ENCODE measurements around the gene SYN1.
"Not testable (repeated sequence)": the region's sequence is repeated elsewhere in the genome, so short reads cannot be mapped to it uniquely, and the experiment has no call there.

The SYN1 gene

DNA sequence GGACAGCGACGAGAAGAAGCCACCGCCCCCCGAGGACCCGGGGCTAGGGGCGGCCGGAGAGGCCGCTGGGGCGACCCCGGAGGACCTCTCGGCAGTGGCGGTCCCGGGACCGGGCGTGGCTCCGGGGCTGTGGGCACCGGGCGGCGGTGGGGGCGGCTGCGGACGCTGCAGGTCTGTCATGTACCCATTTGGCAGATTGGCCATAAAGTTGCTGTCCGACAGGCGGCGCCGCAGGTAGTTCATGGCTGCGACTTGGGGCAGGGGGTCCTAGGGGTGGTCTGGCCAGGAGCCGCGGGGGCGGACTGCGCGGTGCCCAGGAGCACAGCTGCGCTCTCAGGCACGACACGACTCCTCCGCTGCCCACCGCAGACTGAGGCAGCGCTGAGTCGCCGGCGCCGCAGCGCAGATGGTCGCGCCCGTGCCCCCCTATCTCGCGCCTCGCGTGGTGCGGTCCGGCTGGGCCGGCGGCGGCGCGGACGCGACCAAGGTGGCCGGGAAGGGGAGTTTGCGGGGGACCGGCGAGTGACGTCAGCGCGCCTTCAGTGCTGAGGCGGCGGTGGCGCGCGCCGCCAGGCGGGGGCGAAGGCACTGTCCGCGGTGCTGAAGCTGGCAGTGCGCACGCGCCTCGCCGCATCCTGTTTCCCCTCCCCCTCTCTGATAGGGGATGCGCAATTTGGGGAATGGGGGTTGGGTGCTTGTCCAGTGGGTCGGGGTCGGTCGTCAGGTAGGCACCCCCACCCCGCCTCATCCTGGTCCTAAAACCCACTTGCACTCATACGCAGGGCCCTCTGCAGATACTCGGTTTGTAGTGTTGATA, at the start of gene SYN1:
SYN1 (minus strand) TSS at position 372 of the 817 bp plus-strand sequence; CDS start at position 243, 129 bp downstream.
- peak in 53 of 56 donors; percentile 4 to 84 (median 51) for DNase-seq

DNA sequence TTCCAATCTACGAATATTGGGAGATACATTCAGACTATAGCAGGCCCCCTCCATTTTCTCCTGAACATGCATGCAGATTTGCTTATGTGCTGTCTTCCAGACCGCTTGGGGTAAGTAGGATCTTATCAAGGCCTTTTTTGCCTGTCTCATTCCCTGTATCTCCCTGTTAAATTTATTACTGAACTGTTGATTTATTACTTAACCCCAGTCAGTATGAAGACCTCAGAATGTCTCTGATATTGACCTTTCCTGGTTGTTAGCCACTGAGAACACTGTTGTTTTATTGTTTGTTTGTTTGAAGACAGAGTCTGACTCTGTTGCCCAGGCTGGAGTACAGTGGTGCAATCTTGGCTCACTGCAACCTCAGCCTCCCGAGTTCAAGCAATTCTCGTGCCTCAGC, 46.1 kb upstream of the SYN1 start:
- DNase-seq, result not testable (repeated sequence)

- DNase-seq, result no peak
These were observed 45.1 kb upstream of the SYN1 start for GRCh38 chrX:47664737-47665136.

DNA sequence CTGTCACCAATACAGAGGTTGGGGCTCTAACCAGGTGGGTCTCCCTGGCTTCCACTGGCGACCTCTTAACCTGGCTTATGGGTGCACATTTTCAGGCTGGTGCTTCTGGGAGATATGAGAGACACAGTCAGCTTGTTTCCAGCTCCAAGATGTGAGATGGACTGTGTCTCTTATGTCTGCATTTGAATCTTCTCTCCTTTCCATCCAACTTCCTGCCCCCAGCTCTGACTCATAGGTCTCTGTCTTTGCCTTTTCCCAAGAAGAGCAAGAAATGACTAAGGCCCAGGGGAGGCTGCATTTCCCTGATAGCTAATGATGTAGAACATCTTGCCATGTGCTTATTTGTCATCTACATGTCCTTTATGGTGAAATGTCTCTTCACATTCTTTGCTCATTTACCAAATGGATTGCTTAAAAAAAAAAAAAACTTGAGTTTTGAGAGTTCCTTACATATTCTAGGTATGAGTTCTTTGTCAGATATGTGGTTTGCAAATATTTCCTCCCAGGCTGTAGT, 42.5 kb upstream of the SYN1 start:
- DNase-seq, result peak in 8 of 56 donors; percentile 0 to 32 (median 4)

DNA sequence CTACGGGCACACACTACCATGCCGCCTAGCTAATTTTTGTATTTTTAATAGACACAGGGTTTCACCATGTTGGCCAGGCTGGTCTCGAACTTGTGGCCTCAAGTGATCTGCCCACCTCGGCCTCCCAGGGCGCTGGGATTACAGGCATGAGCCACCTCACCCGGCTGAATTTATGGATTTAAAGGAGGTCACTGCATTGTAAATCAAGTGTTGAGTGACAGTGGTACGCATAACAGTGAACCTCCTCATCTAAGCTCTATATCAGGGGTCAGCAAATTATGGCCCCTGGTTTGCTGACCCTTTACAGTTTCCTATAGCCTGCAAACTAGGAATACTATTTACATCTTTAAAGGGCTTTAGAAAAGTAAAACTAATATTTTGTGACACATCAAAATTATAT, 41.9 kb upstream of the SYN1 start:
- no peak for DNase-seq

DNA sequence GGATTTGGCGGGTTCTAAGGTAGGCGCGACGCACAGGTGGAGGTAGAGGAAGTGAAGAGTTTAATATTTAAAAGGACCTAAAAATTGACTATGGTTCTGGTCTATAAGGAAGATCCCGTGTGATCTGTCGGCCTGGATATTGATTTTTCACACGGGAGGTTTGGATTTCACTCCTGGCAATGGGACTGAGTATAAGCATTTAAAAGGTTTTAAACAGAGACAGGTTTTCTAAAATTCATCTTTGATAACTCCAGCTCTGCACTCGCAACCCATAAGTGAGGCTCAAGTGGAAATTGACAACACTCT, 39.7 kb upstream of the SYN1 start:
- no peak for DNase-seq

GRCh38 chrX:47658684-47659420, 39.2 kb upstream of the SYN1 start, which contains the start of gene UXT:
TSS of gene UXT (minus strand) at chrX:47659180. CDS start at chrX:47658927, 253 bp downstream.
- DNase-seq, result peak; percentile 37 to 93 (median 82)

GRCh38 chrX:47658301-47658683, 38.6 kb upstream of the SYN1 start:
- DNase-seq, result no peak

DNA sequence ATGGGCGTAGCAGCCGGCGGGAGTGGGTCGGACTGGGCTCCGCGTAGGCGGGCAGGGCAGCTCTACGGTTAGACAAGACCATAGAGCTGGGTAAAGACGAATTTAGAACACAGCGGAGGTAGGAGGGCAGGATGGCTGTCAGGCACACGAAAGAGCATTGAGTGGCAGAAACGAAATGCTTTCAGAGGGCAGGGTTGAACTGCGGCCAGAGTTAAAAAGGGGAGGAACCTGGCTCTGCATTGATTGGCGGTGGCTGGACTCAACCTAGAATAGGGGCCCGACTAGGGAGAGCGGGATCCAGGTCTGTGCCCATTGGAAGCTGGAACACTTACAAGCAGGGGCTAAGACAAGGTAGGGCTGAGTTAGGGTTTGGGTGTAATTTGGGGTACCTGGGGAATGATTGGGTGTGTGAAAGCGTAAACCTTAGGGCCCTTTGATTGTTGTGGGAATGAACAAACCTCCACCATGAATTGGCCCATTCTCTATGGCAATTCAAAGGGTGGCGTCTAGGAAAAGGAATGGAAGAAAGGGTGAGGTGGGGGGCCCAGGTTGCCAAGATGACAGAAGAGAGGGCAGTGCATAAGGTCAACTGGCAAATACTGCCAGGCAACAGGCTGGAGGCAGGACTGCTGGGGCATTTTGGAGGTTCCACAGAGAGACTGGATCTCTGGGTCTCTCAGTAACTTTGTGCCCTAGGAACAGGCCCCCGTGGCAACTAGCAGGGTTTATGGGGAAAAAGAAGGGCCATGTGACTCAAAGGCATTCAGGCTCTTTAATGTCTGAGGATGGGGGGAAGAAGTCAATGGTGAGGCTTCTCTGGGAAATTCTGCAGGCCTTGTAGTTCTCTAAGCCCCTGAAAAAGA, 31.6 kb upstream of the SYN1 start:
- no peak for DNase-seq

GRCh38 chrX:47650164-47651042, 30.7 kb upstream of the SYN1 start, which contains the start of gene ELK1:
TSS of gene ELK1 (minus strand) at chrX:47650563. CDS start at chrX:47641441, 9,122 bp downstream.
- peak; percentile 39 to 98 (median 94) for DNase-seq

DNA sequence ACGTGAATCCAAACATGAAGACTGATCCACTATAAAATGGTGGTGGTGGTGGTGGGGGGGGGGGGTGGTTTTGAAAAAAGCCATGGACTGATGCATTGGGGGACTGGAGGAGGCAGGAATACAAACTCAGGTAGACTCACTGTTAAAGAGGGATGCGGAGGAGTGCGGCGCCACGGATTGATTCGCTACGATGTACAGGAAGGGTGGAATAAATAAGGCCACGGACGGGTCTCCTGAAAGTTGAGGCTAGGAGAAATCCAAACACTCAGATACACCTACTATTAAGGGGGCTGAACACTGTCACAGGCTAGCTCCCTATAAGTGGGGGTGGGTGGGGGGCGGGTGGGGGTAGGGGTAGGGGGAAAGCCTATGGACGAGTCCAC, 30.1 kb upstream of the SYN1 start:
- DNase-seq, result peak in 1 of 56 donors; percentile 13

- no peak for DNase-seq
These were observed 29.6 kb upstream of the SYN1 start for GRCh38 chrX:47649271-47649670.

GRCh38 chrX:47648376-47648775, 28.7 kb upstream of the SYN1 start:
- no peak for DNase-seq

DNA sequence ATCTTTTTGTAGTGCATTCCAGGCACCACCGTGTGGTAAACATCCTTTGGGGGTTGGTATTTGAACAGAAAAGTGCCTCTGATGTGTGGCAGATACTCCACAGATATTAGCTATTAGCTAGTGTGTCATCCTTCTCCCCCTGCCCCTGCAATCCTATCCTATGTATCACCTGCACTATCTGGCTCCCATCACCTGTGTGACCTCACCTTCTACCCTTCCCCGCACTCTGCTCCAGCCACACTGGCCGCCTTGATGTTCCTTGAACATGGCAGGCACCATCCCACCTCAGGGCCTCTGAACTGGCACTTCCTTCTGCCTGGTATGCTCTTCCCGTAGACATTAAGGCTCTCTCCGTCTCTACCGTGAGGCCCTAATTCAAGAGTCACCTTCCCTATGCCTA, 27.0 kb upstream of the SYN1 start:
- DNase-seq, result no peak

GRCh38 chrX:47645530-47645929, 25.9 kb upstream of the SYN1 start:
- DNase-seq, result no peak

DNA sequence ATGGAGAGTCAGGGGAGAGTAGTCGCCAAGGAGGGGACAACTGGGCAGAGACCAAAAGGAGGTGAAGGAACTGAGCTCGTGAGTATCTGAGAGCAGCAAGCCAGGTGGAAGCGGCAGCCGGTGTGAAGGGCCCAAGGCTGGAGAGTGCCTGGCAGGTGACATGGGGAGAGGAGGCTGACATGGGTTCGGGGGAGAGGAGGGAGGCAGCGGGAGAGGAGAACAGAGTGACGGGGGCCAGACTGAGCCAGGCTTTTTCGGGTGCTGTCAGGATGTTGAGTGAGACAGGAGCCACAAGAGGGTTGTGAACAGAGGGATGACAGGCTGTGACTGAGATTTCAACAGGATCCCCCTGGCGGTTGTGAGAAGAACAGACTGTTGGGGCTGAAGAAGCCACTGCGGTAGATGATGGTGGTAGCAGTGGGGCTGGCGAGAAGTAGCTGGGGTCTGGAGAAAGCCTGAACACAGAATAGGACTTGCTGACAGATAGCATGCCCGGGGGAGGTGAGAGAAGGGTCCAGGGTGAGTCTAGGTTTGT, 25.0 kb upstream of the SYN1 start:
- peak in 11 of 56 donors; percentile 0 to 44 (median 3) for DNase-seq

DNA sequence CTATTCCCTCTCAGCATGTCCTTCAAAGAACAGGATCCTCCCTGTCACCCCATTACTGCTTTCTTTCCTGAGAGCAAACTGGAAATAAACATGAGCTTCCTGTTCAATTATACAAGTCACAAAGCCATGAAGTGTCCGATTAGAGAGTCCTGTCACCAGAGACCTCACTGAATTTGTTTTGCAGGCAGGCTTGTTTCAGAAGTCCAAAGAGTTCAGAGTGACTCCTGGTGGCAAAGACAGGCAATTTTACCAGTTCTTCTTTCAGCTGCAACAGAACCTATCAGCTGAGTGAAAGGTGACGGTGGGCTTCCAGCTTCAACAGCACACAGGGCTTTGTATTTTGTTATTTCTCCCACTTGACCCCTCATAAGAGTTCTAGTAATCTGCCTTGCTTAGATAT, 24.3 kb upstream of the SYN1 start:
- DNase-seq, result no peak

DNA sequence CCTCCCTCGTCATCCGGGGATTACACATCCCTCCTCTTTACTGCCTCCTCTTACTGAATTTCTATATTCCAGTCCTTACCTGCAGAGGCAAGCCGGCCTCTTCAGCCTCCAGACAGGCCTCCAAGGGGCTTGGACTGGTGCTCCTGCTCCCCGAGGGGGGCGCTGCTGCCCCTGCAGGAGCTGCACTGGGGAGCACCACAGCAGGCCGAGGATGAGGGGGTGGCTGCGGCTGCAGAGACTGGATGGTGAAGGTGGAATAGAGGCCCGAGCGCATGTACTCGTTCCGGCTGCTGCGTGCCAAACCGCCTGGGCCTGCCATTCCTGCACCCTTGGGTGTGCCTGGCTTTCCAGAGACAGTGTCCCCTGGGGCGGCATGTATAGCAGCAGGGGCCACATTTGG, 19.2 kb upstream of the SYN1 start:
- DNase-seq, result no peak

- DNase-seq, result peak in 34 of 56 donors; percentile 2 to 63 (median 16)
These were observed 18.0 kb upstream of the SYN1 start for GRCh38 chrX:47637546-47638195.
